NB4 (cell line): ENCODE measurements around the gene CNTFR.

Experiments
- TF ChIP-seq, protein P1 (sequence below): IDR thresholded peaks from one replicate; pipeline ENCODE4 v1.5.1; 2012; ENCODE audit warnings: low read depth, low read length
- TF ChIP-seq, protein P2 (sequence below): IDR thresholded peaks from 2 replicates; pipeline ENCODE4 v1.6.1; 2011; ENCODE audit warnings: low read depth, low read length

DNA sequence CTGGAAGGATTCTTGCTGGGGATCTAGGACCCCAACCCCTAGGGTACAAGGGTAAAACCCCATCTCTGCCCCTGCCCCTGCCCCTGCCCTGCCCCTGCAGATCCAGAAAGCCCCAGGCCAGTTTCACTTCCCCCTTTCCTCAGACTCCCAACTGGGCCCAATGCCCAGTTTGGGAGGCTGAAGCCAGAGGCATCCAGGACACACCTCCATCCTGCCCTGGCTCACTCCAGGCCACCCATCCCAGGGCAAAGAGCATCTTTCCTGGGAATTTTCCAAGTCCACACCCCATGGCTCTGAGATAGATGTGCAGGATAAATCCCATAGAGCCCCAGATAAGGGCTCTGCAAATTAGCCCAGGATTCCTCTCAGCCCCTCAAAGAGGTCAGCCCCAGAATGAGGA is 17.4 kb downstream of the CNTFR start:
- TF ChIP-seq, protein P1, sequence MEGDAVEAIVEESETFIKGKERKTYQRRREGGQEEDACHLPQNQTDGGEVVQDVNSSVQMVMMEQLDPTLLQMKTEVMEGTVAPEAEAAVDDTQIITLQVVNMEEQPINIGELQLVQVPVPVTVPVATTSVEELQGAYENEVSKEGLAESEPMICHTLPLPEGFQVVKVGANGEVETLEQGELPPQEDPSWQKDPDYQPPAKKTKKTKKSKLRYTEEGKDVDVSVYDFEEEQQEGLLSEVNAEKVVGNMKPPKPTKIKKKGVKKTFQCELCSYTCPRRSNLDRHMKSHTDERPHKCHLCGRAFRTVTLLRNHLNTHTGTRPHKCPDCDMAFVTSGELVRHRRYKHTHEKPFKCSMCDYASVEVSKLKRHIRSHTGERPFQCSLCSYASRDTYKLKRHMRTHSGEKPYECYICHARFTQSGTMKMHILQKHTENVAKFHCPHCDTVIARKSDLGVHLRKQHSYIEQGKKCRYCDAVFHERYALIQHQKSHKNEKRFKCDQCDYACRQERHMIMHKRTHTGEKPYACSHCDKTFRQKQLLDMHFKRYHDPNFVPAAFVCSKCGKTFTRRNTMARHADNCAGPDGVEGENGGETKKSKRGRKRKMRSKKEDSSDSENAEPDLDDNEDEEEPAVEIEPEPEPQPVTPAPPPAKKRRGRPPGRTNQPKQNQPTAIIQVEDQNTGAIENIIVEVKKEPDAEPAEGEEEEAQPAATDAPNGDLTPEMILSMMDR = no peak
- TF ChIP-seq, protein P2, sequence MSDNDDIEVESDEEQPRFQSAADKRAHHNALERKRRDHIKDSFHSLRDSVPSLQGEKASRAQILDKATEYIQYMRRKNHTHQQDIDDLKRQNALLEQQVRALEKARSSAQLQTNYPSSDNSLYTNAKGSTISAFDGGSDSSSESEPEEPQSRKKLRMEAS = no peak
